HG03139 (cell line): ENCODE measurements around the gene MTOR.

ENCODE experiments used
- ATAC-seq: cut with Tn5 transposase; IDR thresholded peaks from one replicate; pipeline ENCODE4 v1.9.1; 2021; ENCODE audit not compliant: unreplicated experiment

Gene MTOR

DNA sequence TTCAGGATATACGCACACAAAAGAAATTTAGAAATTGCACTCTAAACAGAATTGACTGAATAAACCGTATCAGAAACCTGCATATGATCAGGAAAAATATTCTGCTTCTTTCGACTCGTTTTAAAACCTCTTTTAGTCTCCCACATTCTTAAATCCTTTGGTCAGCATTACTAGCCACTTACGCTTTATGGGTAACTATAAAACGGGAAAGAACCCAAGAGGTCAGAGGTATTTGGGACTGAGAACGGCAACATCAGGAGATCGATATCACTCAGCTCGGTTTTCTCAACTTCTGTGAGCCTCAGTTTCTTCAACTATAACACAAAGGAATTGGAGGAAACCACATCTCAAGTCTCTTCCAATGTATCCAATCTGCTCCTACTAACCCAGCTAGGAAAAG is 109.6 kb downstream of the MTOR start:
- no peak for ATAC-seq

DNA sequence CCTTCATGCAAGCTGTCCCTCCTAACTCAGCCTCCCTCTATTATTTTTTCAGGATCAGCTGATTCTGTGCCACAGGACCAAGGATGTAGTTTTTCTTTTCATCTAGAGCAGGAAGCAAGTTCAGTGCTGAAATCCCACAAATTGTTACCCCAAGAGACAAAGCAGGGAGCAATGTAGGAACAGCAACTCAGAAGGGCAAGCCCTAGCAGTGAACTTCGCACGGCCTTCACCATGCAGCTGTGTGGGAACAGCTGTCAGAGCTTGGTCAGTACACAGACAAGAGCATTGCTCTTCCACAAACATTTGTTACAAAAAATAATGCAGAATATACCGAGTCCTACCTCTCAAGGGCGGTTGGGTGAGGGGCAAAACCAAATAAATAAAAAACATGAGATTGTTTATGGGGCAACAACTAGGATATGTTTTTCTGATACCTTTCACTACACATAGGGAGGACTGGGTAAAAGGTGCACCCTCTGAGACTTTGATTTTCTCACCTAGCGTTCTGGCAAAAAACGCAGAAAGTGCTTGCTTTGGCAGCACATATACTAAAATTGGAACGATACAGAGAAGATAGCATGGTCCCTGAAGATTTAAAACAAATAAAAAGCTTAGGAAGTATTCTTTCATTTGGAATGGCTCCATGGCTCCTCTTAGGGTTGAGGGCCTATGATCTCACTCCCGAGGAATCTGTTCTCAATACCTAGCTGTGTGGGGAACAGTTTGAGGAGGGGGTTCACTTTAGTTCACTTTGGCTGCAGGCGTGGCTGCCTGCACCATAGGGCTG is 110.3 kb downstream of the MTOR start:
- no peak for ATAC-seq

- ATAC-seq = no peak
Observed at GRCh38 chr1:11151114-11151513, 111.2 kb downstream of the MTOR start.

GRCh38 chr1:11150326-11150725 is 112.0 kb downstream of the MTOR start:
- ATAC-seq = no peak

DNA sequence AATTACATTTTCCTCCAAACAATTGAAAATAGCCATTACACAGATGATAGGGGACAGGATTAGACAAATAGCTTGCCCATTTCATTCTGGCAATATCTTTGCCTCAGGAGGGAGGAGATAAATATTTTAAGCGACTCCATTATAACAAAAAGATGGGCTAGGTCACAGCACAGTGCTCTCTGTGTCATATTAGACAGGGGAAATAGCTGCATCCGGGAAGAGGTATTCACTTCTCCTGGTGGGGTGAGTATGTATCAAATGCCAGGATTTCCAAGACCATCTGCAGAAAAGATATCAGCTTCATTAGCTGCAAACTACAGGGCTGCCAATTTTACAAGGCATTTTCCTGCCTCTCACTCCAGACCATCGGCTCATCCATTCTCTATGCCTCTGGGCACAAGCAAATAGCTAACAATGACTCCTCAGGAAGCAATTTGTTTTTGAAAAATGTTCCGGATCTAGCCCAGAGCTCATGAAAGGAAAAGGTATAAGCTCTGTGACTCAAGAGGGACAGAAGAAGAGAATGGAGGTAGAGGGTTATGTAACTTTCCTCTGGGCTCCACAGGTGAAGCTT is 115.1 kb downstream of the MTOR start:
- no peak for ATAC-seq

GRCh38 chr1:11145741-11146140 is 116.6 kb downstream of the MTOR start:
- no peak for ATAC-seq

GRCh38 chr1:11144570-11145256 is 117.6 kb downstream of the MTOR start:
- no peak for ATAC-seq

- ATAC-seq = no peak
Observed at GRCh38 chr1:11143907-11144306, 118.4 kb downstream of the MTOR start.

- no peak for ATAC-seq
Observed at GRCh38 chr1:11143401-11143800, 119.0 kb downstream of the MTOR start.

- no peak for ATAC-seq
Observed at GRCh38 chr1:11142618-11143391, 119.5 kb downstream of the MTOR start.

- no peak for ATAC-seq
Observed at GRCh38 chr1:11138952-11139351, 123.4 kb downstream of the MTOR start.

GRCh38 chr1:11138029-11138428 is 124.3 kb downstream of the MTOR start:
- ATAC-seq = no peak

DNA sequence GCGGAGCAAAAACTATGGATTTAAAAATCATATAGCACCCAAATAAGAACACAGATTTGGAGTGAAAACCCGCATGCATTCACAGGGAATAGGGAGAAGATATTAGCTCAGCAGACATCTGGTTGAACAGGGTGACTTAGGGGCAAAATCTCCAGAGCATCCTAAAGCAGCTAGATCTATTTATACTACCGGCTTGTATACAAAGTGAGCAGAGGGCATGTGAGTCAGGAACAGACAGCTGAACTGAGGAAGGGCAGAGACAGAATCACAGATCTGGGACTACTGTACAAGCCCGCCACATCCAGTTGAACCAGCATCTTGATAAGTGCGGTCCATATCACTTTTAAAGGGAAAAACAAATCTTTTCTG is 127.5 kb downstream of the MTOR start:
- ATAC-seq = no peak

GRCh38 chr1:11134251-11134897 is 128.0 kb downstream of the MTOR start:
- ATAC-seq = no peak

- ATAC-seq = no peak
Observed at GRCh38 chr1:11132563-11133293, 129.6 kb downstream of the MTOR start.

DNA sequence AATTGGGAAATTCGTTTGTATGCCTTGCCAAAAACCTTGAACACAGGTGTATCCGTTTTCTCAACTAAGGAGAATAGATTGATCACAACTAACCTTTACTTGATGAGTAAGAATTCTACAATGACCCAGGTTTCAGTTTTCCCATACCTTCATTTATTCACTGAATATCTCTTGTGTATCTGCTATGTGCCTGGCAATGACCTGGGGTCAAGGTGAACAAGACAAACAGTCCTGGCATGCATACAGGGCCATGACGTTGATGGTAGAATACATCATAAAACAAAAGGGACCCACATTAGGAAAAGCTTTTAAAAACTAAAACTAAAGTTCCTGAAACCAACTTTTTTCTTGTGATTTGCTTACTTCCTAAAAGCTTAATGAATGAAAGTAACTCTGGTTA is 130.5 kb downstream of the MTOR start:
- ATAC-seq = no peak

- ATAC-seq = no peak
Observed at GRCh38 chr1:11130406-11130805, 131.9 kb downstream of the MTOR start.

- no peak for ATAC-seq
Observed at GRCh38 chr1:11129649-11130390, 132.5 kb downstream of the MTOR start.

GRCh38 chr1:11126569-11126968 is 135.8 kb downstream of the MTOR start:
- no peak for ATAC-seq

DNA sequence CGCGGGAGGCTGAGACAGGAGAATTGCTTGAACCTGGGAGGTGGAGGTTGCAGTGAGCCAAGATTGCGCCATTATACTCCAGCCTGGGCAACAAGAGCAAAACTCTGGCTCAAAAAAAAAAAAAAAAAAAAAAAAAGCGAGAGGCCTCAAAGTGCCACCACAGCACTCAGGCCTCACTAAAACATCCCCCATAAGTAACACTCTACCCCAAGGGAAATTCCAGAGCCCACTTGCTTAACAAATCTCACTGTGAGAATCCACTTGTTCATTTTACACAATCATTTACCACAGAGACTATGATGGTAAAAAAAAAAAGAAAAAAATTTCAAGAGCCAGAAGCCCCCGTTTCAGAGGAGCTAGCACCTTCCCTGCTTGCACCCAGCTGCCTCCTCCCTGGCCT is 136.4 kb downstream of the MTOR start:
- ATAC-seq = no peak
